NCI-H446 (cell line): Measurements from ENCODE around the gene CD109.
"Not testable (repeated sequence)": the region's sequence is repeated elsewhere in the genome, so short reads cannot be mapped to it uniquely, and the experiment has no call there.

Source experiments
- DNase-seq, 2 experiments: peaks; one replicate each; lab custom pipeline; 2025; lab: John Stamatoyannopoulos, UW

CD109 gene

DNA sequence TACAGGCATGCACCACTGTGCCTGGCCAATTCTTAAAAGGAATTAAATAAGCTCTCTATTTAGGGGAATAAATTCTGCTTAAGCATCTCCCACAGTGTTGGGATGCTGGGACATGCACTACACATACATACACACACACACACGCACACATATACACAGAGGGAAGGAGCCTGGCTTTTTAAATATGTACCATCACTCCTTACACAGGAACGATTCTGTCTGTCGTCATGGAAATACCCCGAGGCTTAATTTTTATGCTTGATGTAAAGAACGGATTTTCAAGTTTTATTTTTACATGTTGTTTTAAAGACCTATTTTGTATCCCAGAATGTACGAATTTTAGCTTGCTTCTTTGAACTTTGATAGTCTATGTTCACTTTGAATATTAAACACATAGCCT is 95.3 kb downstream of the CD109 start:
- no peak for DNase-seq

DNA sequence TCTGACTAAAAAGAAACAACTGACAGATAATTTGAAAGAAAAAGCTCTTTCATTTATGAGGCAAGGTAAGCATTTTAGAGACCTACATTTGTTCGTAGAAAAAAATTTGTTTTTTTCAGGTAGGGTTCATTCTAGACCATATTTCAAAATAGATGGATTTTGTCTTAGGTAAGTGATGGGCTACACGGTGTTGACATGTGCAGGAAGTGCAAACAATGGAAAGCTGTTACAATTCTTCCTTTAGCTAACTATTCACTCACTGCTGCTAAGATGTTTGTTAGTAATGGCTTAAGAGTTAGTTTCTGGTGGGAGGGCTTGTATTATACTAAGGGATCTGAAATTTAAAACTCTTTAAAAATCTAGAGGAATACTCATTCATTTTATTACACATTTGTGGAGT is 96.7 kb downstream of the CD109 start:
- no peak for DNase-seq

DNA sequence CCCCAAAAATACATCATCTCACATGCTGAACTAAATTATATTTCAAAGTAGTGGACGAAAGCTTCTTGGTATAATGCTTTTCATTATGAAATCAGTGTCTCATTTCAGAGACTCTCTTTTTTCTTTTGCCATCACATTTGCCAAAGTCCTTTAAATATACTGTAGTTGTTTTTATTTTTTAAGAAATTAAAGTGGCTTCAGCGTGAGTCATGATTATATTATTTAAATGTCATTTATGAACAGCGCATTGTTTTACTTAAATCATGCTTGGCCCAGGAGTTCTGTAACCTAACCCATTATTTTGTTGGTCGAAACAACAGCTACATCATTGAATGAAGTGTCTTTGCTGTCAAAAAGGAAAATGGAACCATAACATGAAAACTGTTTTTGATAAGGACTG is 100.9 kb downstream of the CD109 start:
- no peak for DNase-seq

DNA sequence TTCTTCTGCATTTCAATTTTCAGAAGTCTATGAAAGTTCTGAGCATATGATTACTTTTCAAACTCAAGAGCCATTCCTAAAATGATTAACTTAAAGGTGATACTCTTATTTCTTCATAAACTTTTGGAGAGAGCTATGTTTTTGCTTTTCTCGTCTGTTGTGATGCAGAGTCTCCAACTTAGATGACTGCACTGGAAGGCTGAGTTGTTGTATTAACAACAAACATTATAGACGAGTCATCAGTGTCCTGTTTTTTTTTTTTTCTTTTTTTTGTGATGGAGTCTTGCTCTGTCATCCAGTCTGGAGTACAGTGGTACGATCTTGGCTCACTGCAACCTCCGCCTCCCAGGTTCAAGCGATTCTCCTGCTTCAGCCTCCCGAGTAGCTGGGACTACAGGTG is 101.9 kb downstream of the CD109 start:
- DNase-seq = no peak

DNA sequence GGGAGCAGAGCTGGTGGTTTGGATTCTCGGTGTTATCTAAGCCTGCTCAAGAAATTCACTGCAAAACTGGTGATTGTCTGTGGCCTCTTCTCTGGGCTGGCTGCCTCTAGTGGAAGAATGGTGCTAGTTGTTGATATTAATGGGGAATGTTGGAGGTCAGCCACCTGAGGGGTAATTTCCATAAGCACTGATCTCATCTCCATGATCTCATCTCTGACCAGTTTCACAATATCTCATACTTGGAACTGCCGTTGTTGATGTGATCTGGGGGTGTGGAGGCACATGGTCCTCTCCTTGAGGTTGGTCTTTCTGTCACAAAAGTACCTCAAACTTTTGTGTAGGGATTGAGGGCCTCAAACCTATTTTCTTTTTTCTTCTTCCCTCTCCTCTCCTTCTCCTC is 102.6 kb downstream of the CD109 start:
- DNase-seq = no peak

DNA sequence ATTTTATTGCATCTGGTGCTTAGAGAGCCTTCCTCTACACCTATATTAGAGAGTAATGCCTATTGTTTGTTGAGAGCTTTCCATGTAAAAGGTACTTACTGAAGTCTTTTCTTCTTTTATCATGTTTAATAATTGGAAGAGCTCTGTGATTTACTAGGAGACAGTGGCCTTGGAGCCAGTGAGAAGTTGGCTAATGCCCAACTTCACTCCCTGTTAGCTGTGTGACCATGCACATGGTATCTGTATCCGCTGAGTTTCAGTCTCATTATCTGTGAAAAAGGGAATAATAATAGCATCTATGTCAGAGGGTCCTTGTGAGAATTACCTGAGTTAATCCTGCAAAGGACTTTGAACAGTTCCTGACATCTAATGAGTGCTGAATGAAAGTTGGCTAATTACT is 105.0 kb downstream of the CD109 start:
- no peak for DNase-seq

DNA sequence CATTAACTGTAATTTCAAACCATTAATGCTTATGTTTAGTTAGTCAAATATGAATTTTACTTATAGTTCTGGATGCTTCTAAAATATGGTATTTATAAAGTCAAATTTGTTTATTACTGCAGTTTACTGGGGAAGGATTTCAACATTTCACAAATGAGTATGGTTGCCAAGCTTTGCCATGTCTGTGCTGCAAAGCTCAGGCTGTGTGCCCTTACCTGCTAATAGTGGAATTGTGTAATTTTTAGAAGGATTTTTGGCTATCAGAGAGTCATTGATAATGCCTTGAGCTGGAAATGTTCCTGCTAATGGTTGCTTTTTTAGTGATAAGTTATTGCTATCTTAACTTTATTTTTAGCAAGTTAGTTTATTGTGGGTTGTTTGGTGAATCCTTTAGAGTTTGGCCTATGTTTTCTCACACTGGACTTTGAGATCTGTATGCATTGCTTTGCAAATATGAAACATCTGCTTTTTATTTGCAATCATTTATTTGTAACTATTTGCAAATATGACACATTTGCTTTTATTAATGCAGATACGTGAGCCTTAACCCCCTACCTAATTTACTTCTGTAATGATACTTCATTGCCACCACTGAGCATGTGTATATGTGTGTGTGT is 105.8 kb downstream of the CD109 start:
- no peak for DNase-seq

DNA sequence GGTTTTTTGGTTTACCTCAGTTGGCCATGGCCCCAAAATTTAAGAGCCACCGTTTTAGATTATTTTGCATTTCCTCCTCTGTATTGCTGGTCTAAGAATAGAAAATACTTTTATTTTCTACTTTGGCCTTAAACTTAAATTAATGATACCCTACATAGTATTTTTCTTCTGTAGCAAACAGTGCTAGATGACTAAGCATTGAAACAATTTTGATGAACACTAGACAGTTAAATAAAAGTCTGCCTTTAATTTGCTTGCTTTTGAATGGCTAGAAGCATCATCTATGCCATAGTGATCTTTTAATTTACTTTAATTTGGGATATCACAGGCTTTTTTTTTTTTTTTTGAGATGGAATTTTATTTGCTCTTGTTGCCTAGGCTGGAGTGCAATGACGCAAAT is 106.4 kb downstream of the CD109 start:
- no peak for DNase-seq

DNA sequence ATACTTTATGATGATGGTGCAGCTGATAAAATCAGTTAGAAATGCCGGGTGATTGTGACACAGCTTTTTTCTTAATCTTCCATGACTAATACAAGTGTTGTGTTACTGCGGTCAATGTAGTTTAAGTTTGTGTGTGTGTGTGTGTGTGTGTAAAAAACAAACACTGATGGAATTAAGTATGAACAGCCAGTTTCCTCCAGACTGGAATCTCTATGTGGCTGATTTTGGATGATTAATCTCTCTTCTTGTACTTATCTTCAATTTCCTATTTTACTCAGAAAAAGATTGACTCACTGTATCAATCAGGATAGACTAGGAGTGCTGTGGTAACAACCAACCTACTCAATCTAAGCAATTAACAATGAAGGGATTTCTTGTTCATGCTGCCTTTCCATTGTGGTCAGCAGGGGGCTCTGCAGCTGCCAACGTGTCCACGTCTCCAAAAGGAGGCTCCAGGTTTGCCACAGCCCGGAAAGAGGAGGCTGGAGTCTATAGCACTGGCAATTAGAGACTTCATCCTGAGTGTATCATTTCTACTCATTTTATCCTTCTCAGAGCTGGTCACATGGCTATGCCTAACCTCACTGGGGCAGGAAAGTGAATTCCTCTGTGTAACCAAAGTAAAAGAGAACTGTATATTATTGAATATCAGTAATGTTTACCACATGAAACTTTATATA is 107.7 kb downstream of the CD109 start:
- peak in 1 of 2 experiments; percentile 4 for DNase-seq

DNA sequence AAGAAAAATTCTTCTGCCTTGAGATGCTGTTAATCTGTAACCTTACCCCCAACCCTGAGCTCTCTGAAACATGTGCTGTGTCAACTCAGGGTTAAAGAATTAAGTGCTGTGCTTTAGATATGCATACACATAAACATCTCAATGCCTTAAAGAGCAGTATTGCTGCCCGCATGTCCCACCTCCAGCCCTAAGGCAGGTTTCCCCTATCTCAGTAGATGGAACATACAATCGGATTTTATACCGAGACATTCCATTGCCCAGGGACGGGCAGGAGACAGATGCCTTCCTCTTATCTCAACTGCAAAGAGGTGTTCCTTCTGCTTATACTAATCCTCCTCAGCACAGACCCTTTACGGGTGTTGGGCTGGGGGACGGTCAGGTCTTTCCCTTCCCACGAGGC is 109.2 kb downstream of the CD109 start:
- DNase-seq = not testable (repeated sequence)

DNA sequence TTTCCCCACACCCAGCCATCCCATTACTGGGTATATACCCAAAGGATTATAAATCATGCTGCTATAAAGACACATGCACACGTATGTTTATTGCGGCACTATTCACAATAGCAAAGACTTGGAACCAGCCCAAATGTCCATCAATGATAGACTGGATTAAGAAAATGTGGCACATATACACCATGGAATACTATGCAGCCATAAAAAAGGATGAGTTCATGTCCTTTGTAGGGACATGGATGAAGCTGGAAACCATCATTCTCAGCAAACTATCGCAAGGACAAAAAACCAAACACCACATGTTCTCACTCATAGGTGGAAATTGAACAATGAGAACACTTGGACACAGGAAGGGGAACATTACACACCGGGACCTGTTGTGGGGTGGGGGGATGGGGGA is 110.0 kb downstream of the CD109 start:
- not testable (repeated sequence) for DNase-seq

DNA sequence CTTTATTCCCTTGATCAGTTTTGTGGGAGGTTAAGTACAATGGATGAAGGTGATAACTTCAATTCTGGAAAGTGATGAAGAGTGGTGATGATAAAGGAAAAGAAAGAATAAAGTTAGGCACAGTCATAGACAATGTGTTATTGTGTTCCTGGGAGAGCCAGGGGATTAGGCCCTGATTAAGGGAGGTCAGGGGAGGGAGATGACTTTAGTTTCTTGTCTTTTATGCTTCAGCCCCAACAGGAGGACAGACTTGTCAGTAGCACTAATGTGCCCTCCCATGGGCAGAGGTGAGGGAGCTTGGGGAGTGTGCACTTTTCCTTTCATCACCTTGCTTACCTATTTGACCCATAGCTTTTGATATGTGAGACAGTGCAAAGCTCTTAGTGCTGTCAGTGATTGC is 115.7 kb downstream of the CD109 start:
- DNase-seq = no peak

DNA sequence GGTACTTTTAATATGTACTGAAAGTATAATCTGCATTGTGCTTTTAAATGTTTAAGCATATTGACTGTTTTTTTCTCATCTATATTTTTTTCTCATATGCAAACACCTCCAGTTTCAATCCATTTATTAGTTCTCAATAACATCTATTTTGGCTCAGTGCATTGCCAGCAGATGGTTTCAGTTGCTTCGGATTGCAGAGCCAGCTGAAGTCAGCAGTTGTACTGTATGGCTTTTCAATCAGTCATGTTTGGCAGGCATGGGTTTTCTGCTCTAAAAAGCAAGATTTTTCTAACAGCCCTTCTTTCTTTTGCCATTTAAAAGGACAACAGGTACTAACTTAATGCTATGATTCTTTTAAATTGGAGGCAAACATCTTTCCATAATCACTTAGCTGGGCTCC is 121.2 kb downstream of the CD109 start:
- DNase-seq = no peak

DNA sequence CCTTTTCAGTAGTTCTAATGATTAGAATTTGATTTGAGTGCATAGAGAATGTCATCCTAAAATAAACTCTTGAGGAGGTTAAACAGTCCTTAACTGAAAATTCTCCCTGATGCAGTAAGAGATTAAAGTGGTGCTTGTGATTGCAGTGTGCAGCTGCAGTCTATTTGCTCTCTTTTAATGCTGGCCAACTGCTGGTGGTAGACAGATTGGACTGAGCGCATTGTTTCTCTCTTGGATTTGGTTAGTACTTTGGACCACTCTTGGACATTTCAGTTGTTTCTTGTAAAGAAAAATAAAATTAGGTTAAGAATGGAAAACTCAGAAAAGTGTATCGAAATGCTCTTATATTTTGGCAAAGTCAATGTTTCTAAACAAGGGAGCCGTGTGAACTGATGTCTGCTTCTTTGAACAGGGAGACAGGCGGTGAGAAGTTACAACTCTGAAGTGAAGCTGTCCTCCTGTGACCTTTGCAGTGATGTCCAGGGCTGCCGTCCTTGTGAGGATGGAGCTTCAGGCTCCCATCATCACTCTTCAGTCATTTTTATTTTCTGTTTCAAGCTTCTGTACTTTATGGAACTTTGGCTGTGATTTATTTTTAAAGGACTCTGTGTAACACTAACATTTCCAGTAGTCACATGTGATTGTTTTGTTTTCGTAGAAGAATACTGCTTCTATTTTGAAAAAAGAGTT is 127.2 kb downstream of the CD109 start:
- DNase-seq = no peak

DNA sequence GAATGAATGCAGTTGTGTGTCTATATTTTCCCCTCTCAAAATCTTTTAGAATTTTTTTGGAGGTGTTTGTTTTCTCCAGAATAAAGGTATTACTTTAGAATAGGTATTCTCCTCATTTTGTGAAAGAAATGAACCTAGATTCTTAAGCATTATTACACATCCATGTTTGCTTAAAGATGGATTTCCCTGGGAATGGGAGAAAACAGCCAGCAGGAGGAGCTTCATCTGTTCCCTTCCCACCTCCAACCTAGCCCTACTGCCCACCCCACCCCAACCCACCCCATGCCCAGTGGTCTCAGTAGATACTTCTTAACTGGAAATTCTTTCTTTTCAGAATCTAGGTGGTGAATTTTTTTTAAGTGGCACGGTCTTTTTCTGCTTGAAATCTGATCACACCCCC is 127.8 kb downstream of the CD109 start:
- no peak for DNase-seq

DNA sequence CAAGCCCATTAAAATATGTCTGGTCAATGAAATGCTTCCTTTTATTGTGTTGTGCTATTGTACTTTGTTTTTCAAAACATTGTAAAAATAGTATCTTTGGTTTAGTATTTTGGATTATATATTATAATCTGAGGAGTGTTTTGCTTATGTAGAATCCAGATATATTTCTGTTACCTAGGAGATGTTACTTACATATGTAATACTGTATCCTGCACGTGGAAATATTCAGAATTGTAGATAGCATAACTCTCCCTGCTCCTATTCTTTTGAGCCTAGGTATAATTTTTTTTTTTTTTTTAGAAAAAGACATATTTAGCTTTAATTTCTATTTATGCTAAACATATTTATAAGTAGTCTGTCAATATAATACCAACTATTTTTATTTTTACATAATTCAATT is 130.6 kb downstream of the CD109 start:
- DNase-seq = no peak

DNA sequence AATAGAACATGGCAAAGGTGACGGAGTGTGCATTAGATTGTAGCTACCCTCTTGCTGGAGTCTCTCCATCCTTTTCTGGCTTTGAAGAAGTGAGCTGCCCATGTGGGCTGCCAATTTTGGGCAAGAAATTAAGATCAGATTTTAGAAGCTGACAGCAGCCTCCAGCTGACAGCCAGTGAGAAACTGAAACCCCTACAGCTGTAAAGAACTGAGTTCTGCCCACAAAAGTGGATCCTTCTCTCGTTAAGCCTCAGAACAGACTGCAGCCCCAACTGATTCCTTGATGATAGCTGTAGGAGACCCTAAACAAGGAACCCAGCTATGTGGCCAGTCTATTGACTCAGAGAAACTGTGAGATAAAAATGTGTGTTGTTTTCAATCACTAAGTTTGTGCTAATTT is 134.1 kb downstream of the CD109 start:
- DNase-seq = no peak

DNA sequence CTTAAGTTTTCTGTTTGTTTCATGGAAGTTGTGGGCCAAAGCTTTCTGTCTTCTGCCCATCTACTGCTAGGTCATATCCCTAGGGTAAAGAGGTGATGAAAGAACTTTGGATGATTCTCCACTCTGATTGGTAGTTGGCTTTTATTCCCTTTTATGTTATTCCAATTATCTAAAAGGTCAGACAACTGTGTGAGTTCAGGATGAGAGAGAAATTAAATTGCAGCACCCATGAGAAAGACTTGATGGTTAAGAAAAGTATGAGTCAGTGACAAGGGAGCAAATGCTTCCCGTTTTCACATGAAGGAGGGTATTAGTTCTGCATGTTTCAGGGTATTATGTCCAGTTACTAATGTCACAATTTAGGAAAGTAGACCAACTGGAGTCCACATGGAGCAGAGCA is 136.3 kb downstream of the CD109 start:
- DNase-seq = no peak

DNA sequence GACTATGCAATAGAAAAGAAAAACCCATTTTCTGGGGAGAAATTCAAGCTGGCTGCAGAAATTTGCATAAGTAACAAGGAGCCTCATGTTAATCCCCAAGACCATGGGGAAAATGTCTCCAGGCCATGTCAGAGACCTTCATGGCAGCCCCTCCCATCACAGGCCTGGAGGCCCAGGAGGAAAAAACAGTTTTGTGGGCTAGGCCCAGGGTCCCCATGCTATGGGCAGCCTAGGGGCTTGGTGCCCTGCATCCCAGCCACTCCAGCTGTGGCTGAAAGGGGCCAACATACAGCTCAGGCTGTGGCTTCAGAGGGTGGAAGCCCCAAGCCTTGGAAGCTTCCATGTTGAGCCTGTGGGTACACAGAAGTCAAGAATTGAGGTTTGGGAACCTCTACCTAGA is 148.7 kb downstream of the CD109 start:
- not testable (repeated sequence) for DNase-seq

DNA sequence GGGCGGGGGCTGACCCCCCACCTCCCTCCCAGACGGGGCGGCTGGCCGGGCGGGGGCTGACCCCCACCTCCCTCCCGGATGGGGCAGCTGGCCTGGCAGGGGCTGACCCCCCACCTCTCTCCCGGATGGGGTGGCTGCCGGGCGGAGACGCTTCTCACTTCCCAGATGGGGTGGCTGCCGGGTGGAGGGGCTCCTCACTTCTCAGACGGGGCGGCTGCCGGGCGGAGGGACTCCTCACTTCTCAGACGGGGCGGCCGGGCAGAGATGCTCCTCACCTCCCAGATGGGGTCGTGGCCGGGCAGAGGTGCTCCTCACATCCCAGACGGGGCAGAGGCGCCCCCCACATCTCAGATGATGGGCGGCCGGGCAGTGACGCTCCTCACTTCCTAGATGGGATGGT is 155.0 kb downstream of the CD109 start:
- DNase-seq = not testable (repeated sequence)

DNA sequence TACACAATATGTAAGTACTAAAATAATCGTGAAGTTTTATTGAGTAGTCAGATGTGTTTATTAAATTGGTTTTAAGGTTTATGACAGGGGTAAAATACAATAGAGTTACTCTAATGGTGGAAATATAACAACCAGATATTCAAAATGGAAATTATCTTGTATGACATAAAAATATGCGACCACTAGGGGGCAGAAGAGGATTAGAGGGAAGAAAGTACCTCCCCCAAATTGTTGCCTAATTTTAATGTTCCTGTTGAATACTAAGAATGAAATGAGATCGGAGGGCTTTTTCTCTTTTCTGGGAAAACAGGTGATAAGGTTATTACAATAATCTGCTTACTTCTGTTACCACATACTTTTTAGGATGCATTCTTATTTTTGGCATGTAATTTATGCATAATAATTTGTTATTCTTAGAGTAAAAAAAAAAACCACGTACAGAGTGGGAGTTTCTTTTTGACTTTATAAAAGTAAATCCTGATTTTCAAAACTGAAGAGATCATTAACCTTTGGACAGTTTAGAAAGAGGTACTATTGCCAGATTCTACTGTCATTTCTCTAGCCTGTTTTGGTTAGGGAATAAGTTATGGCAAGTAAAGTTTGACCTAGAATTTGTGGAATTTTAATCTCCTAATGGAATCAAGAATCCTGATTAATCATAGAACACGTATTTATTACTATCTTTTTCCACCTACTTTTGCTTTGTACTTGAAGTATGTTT is 159.2 kb downstream of the CD109 start:
- DNase-seq = peak in 1 of 2 experiments; percentile 46

DNA sequence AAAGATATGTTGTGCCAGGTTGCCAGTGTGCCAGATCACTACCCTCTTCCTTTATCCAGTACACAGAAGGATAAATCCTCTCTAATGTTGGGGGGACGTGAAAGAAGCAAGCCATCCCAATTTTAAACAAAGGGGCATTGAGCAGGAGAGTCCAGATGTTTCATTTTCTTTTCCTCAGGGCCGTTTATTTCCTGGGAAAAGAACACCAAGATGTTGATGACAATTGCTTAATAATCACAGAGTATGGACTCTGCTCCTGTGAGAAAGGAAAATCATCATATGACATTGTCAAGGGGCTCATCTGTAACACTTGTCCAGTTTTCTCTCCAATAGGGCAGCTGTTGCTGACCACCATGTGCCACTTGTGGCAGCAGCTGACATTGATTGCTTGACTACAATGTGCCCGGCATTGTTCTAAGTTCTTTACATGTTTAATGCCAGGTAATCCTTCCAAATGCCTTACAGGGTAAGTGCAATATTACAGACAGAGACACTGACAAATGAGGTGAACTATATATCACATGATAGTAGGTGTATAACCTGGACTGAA is 161.4 kb downstream of the CD109 start:
- DNase-seq = no peak

DNA sequence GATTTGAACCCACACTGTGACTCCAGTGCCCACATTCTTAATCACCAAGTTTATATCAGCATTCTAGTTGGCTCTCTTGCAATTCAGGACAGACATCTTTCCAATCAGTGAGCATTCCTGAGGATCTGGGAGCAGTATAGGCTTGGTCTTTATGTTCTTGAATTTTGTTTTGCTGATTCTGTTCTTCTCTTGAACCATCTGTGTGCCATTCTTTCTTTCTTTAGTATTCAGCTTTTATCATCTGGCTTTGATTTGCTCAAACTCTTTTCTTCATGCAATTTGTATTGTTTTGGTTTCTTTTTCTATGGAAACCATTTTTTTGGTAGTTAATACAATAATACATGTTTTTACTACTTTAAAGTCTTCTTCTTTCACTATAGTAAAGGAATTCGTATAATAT is 162.4 kb downstream of the CD109 start:
- DNase-seq = no peak
